Hypothalamus (tissue), 51 donors: Measurements from ENCODE around the gene CTSD.
A peak's percentile ranks its signal among the peaks of the same experiment; 100 is the strongest.
"Not testable (repeated sequence)": the region's sequence is repeated elsewhere in the genome, so short reads cannot be mapped to it uniquely, and the experiment has no call there.

Experiments used
- DNase-seq, 51 donors: peaks; one replicate each; lab custom pipeline; 2025; lab: John Stamatoyannopoulos, UW

CTSD gene

DNA sequence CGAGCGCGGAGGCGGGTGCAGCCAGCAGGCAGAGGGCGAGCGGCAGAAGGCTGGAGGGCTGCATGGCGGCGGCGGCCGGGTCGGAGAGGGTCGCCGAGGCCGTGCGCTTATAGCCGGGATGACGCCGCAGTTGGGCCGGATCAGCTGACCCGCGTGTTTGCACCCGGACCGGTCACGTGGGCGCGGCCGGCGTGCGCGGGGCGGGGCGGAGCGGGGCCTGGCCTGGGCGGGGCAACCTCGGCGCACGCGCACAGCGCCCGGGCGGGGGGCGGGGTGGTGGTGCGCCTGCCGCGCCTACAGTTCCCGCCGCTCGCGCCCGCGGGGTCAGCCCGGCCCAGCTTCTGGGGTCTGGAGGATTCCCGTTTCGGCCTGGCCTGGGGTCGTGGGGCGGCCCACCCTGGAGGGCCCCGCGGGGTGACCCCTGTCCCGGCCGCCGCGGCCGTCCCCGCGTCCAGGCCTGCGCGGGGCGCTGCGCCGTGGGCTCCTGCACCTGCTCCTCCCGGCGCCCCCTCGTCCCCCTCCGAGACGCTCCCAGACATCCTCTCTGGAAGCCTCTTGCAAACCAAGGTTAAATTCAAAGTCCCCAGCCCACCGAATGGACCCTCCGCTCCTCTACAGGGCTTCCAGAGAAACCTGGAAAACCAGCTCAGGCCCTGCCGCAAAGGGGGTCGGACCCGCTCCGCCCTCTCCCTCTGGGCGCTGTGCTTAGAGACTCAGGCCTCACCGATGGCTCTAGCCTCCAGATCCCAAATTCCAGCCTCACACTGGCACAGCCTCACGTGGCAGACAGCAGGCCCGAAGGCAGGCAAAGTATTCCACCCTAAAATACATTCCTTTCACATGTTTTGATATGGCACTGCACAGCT is at the start of gene CTSD:
Gene CTSD, minus strand, starts transcription at position 132 of the 866 bp plus-strand sequence. Its CDS starts 68 bp downstream, at position 64.
- peak in 50 of 51 donors; percentile 45 to 97 (median 84) for DNase-seq

- DNase-seq = not testable (repeated sequence)
These were observed 49.6 kb upstream of the CTSD start for GRCh38 chr11:1813356-1813755.

GRCh38 chr11:1812801-1813200 is 49.1 kb upstream of the CTSD start:
- DNase-seq = no peak

- DNase-seq = no peak
These were observed 48.5 kb upstream of the CTSD start for GRCh38 chr11:1812274-1812673.

GRCh38 chr11:1810761-1811160 is 47.0 kb upstream of the CTSD start:
- DNase-seq = no peak

GRCh38 chr11:1807264-1807995 is 43.7 kb upstream of the CTSD start:
- DNase-seq = no peak

GRCh38 chr11:1805525-1805924 is 41.8 kb upstream of the CTSD start:
- no peak for DNase-seq

- DNase-seq = not testable (repeated sequence)
These were observed 40.2 kb upstream of the CTSD start for GRCh38 chr11:1803835-1804519.

- no peak for DNase-seq
These were observed 39.5 kb upstream of the CTSD start for GRCh38 chr11:1803246-1803645.

- no peak for DNase-seq
These were observed 33.8 kb upstream of the CTSD start for GRCh38 chr11:1797391-1798125.

GRCh38 chr11:1796413-1797011 is 32.8 kb upstream of the CTSD start:
- DNase-seq = no peak

DNA sequence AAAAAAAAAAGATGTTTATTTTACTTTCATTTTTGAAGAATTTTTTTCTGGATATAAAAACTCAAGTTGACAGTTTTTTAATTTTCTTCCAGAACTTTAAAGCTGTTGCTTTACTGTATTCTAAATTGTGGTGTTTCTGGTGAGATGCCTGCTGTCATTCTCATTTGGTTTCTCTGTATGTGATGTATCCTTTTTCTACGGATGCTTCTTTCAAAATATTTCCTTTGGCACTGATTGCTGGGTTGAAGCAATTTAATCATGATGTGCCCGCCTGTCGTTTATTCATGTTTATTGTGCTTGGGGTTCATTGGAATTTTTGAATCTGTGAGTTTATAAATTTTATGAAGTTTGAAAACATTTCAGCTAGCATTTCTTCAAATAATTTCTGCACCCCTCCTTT is 29.4 kb upstream of the CTSD start:
- no peak for DNase-seq

DNA sequence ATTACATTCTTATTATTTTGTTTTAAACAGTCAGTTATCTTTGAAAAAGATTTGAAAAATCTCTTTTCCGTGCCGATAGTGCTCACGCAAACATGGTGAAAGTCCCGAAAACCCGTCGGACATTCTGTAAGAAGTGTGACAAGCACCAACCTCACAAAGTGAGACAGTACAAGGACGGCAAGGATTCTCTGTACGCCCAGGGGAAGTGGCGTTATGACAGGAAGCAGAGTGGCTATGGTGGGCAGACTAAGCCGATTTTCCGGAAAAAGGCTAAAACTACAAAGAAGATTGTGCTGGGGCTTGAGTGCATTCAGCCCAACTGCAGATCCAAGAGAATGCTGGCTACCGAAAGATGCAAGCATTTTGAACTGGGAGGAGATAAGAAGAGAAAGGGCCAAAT is 28.7 kb upstream of the CTSD start:
- DNase-seq = no peak

DNA sequence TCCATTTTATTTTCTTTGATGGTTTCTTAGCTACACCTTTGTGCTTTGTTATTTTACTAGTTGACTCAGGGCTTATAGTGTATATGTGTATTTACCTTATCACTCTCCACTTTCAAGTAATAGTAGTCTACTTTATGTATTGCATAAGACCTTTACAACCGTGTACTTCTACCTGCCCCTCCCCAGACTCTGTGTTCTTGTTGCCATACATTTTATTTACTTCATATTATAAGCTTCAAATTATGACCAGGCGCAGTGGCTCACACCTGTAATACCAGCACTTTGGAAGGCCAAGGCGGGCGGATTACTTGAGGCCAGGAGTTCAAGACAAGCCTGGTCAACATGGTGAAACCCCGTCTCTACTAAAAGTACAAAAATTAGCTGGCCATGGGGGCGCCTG is 28.2 kb upstream of the CTSD start:
- no peak for DNase-seq

- DNase-seq = no peak
These were observed 22.7 kb upstream of the CTSD start for GRCh38 chr11:1786466-1786865.

DNA sequence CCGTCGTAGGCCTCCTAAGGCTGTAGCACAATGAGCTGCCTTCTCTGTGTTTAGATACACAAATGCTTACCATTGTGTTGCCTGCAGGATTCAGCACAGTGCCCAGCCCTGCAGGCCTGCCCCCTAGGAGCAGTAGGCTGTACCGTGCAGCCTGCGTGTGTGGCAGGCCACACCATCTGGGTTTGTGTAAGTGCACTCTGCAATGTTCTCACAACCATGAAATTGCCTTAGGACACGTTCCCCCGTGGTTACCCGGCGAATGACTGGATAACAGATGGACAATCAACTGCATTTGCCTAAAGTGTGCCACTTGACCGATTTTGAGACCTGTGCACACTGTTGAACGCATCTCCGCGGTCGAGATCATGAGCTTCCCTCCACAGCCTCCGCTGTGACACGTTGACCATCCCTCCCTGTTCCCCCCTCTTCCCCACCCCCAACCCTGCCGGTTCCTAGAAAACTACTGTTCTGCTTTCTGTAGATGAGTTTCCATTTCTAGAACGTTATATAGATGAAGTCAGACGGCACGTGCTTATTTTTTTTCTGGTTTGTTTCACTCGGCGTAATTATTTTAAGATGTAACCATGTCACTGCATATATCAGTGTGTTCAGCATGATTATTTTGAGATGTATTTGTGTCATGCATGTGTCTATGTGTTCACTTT is 22.2 kb upstream of the CTSD start:
- no peak for DNase-seq

- no peak for DNase-seq
These were observed 21.3 kb upstream of the CTSD start for GRCh38 chr11:1784761-1785650.

- no peak for DNase-seq
These were observed 20.2 kb upstream of the CTSD start for GRCh38 chr11:1783725-1784529.
